AG04449 (cell line): ENCODE data around the gene ECI1.

Experiments
- CTCF ChIA-PET: fragments of 350-600 bp; formaldehyde crosslinking; extraction: SDS; loops from one replicate; lab custom pipeline; 2021; ENCODE audit warnings: antibody characterized with exemption; lab: Yijun Ruan, JAX
- POLR2A ChIA-PET: fragments of 400-600, 350-600 bp; formaldehyde crosslinking; extraction: SDS; loops from one replicate; lab custom pipeline; 2020; ENCODE audit warnings: antibody characterized with exemption, inconsistent platforms; lab: Yijun Ruan, JAX
- DNase-seq: peaks from one replicate; pipeline ENCODE4 v3.0.0-alpha.2; 2010; ENCODE audit warnings: low read depth, low spot score
- H3K4me3 ChIP-seq: 2 replicates; pipeline ENCODE4 v1.5.1; 2011; ENCODE audit warnings: low read depth, mild to moderate bottlenecking, control low read depth, low read length
- TF ChIP-seq, protein P1 (sequence below): IDR thresholded peaks from one replicate; pipeline ENCODE4 v1.5.1; 2011; ENCODE audit warnings: mild to moderate bottlenecking, moderate library complexity, low read length, control low read depth, inconsistent platforms; ENCODE audit not compliant: insufficient read depth; ENCODE audit errors: missing control alignments

The ECI1 gene

DNA sequence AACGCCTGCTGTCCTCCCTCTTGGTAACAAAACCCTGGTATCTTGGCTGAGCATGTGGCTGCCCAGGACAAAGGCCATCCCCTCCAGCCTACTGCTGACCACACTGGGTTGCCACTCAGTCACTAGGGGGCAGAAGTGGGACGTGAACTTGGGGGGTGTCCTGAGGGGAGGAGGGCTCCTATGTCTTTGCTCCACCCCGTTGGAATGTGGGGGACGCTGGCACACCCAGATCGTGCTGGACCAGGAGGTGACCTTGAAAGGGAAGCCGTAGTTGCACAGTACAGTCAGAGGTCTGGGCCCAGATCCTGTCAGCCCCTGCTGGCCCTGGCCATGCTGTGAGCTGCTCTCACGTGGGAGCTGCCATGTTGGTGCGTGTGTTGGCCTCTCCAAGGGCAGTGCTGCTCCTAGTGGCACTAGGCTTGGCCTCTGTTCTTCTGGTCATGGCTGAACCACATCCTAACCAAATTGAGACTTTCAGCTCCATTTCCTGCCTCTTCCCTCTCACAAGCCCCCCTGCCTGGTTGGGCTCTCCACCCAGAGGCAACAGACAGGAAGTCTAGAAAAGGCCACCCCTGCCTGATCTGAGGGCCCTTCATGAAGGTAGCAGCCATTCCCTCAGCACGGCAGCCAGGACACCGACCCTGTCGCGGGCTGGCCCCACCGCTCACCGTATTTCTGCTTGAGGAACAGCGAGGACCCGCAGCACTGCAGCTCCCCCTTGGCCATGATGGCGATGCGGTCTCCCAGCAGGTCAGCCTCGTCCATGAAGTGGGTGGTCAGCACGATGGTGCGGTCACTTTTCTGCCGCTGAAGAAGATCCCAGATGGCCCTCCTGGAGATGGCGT lies 45.5 kb upstream of the ECI1 start:
- POLR2A ChIA-PET = no interaction called here

DNA sequence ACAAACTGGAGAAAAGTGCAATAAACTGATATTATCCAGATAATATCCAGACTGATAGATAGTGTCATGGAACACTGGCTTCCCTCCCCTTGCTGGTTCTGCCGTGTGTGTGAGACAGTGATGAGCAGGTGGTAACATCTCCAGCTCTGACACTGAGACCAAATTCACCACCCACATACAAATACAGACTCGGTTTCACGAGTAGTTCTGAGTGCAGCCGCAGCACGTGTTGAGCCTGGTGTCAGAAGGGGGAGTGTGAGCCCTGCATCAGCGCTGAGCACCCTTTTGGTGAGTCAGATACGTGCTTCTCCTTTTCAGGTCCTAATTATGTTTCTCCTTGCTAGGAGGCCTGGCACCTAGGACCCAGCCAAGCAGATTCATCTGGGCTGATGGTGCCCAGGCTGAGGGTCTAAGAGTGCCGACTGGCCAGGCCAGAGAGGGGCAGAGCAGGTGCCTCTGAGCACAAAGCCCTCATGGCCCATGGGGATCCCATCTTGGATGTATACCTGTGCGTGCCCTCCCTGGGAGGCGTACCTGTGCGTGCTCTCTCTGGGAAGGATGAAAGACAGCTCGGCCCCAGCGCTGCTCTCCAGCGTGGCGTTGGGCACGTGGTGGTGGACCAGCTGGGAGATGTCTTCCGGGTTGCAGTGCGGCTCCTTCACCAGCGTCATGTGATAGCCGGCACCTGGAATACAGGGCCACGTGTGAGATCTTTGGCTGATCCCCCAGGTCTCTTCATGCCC lies 43.8 kb upstream of the ECI1 start:
- DNase-seq = no peak
- POLR2A ChIA-PET = no interaction called here
- CTCF ChIA-PET = interaction anchor here (1.2 to 2.2 kb wide), 2 partner anchors 24 to 206 kb away, joined by 6 to 13 read pairs; no protein-coding TSS in a partner anchor
- no peak overlapping the region for H3K4me3 ChIP-seq
- TF ChIP-seq, protein P1, sequence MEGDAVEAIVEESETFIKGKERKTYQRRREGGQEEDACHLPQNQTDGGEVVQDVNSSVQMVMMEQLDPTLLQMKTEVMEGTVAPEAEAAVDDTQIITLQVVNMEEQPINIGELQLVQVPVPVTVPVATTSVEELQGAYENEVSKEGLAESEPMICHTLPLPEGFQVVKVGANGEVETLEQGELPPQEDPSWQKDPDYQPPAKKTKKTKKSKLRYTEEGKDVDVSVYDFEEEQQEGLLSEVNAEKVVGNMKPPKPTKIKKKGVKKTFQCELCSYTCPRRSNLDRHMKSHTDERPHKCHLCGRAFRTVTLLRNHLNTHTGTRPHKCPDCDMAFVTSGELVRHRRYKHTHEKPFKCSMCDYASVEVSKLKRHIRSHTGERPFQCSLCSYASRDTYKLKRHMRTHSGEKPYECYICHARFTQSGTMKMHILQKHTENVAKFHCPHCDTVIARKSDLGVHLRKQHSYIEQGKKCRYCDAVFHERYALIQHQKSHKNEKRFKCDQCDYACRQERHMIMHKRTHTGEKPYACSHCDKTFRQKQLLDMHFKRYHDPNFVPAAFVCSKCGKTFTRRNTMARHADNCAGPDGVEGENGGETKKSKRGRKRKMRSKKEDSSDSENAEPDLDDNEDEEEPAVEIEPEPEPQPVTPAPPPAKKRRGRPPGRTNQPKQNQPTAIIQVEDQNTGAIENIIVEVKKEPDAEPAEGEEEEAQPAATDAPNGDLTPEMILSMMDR = no peak

More for the DNA sequence above, 45.5 kb upstream of the ECI1 start:
- no peak for DNase-seq
- CTCF ChIA-PET = interaction anchor here (0.6 to 2.2 kb wide), 6 partner anchors 16 to 1139 kb away, joined by 3 to 13 read pairs (median 4); no protein-coding TSS in a partner anchor
- TF ChIP-seq, protein P1 = peak; percentile 50
- H3K4me3 ChIP-seq = no peak overlapping the region

DNA sequence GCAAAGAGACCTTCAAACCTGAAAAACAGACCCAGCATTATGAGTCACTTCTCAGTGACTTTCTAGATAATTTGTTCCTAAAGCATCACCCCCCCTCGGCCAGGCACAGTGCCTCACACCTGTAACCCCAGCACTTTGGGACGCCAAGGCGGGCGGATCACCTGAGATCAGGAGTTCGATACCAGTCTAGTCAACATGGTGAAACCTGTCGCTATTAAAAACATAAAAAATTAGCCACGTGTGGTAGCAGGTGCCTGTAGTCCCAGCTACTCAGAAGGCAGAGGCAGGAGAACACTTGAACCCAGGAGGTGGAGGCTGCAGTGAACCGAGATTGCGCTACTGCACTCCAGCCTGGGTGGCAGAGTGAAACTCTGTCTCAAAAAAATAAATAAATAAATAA lies 40.8 kb upstream of the ECI1 start:
- H3K4me3 ChIP-seq = no peak overlapping the region
- TF ChIP-seq, protein P1 = no peak
- no peak for DNase-seq
- ChIA-PET POLR2A (no interaction called here), CTCF (no interaction called here)

DNA sequence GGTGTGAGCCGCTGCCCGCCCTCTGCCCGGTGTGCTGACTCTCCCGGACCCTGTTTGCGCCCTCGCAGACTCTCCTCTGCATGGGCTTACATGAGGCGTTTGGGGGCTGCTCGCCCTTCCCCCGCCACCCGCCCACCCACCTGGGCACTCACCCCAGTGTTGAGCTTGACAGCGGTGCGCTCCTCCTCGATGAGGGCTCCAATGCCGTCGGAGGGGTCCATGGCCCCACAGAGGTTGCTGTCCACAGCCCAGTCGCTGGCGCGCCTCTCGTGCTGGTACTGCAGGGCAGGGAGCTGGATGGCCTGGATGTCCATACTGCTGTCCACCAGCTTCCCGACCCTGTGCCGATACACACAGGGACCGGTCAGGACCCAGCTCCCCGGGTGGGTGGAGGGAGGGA lies 37.9 kb upstream of the ECI1 start:
- POLR2A ChIA-PET = no interaction called here
- CTCF ChIA-PET = interaction anchor here (1.0 to 1.3 kb wide), 2 partner anchors 9 to 132 kb away, joined by 3 read pairs; no protein-coding TSS in a partner anchor
- no peak for DNase-seq
- H3K4me3 ChIP-seq = no peak overlapping the region
- TF ChIP-seq, protein P1 = no peak

DNA sequence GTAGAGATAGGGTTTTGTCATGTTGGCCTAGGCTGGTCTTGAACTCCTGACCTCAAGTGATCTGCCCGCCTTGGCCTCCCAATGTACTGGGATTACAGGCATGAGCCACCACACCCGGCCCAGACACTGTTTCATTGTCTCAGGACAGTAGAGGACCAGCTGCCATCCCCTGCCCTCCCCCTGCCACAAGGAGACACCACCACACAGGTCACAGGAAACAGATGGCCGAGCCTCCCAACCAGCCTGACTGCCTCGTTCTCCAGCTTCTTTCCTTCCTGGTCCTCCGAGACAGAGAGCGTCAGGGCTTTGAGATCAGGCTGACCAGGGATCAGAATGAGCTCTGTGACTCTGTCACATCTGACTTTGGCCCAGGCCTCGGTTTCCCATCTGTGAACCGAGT lies 37.3 kb upstream of the ECI1 start:
- no peak overlapping the region for H3K4me3 ChIP-seq
- ChIA-PET POLR2A (no interaction called here), CTCF (interaction anchor here (1.0 to 1.3 kb wide), 2 partner anchors 9 to 133 kb away, joined by 3 read pairs; no protein-coding TSS in a partner anchor)
- DNase-seq = no peak
- TF ChIP-seq, protein P1 = no peak
